Measurements from ENCODE around the gene ROR1.

Gene ROR1

GRCh38 chr1:63885899-63886298, 112.1 kb downstream of the ROR1 start:
- no peak for DNase-seq (ENCODE audit: low spot score in 2 of 2)
- in situ Hi-C loops (cut with MboI; ENCODE audit: low sequenced_read_pairs): no loop called here
- Histone ChIP-seq H3K9me3 (no peaks in the 10 kb centered on the region), H3K4me3 (no peak overlapping the region), H3K36me3 (replicated peaks) (no peaks in the 10 kb centered on the region), H3K27me3 (ENCODE audit: low read depth) (no peaks in the 10 kb centered on the region; the same call in 1 of the 2 replicates), H3K4me1 (no peaks in the 10 kb centered on the region)

GRCh38 chr1:63886340-63886739, 112.5 kb downstream of the ROR1 start:
- Histone ChIP-seq H3K9me3 (no peaks in the 10 kb centered on the region), H3K4me3 (no peak overlapping the region), H3K27me3 (ENCODE audit: low read depth) (no peaks in the 10 kb centered on the region; the same call in 1 of the 2 replicates), H3K36me3 (replicated peaks) (no peaks in the 10 kb centered on the region), H3K4me1 (no peaks in the 10 kb centered on the region)
- DNase-seq (ENCODE audit: low spot score in 2 of 2): no peak
- in situ Hi-C loops (cut with MboI; ENCODE audit: low sequenced_read_pairs): no loop called here

- Histone ChIP-seq H3K36me3 (replicated peaks) (no peaks in the 10 kb centered on the region), H3K27me3 (ENCODE audit: low read depth) (no peaks in the 10 kb centered on the region; the same call in 1 of the 2 replicates), H3K4me1 (no peaks in the 10 kb centered on the region), H3K4me3 (no peak overlapping the region), H3K9me3 (no peaks in the 10 kb centered on the region)
- in situ Hi-C loops (cut with MboI; ENCODE audit: low sequenced_read_pairs): no loop called here
- no peak for DNase-seq (ENCODE audit: low spot score in 2 of 2)
Measured at GRCh38 chr1:63887809-63888208, 114.0 kb downstream of the ROR1 start.

- no peaks in the 10 kb centered on the region; the same call in 1 of the 2 replicates for H3K27me3 ChIP-seq (ENCODE audit: low read depth)
- no peaks in the 10 kb centered on the region for H3K36me3 ChIP-seq (replicated peaks)
- in situ Hi-C loops (cut with MboI; ENCODE audit: low sequenced_read_pairs): no loop called here
- DNase-seq (ENCODE audit: low spot score in 2 of 2): no peak
- H3K4me1 ChIP-seq: no peaks in the 10 kb centered on the region
- H3K9me3 ChIP-seq: no peaks in the 10 kb centered on the region
- H3K4me3 ChIP-seq: no peak overlapping the region
Measured at GRCh38 chr1:63888984-63889383, 115.2 kb downstream of the ROR1 start.

DNA sequence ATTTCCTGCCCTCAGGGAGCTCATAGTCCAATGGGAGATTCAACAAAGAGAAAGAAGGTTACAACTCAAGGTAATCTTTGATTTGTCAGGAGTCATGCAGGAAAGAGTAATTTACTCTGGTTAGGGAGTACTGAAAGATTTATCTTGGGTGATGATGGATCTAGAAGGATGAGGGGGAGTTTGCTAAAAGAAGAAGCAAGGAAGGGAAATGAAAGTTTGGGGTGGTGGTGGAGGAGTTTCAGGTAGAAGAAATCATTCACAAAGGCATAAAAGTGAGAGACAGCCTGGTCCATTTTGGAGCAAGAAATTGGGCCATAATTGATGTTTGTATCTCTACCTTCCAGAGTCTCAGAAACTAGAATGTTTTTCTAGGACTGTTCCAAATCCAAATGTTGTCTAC, 116.7 kb downstream of the ROR1 start:
- Histone ChIP-seq H3K9me3 (no peaks in the 10 kb centered on the region), H3K4me3 (no peak overlapping the region), H3K27me3 (ENCODE audit: low read depth) (no peaks in the 10 kb centered on the region; the same call in 1 of the 2 replicates), H3K4me1 (no peaks in the 10 kb centered on the region), H3K36me3 (replicated peaks) (no peaks in the 10 kb centered on the region)
- no peak for DNase-seq (ENCODE audit: low spot score in 2 of 2)
- in situ Hi-C loops (cut with MboI; ENCODE audit: low sequenced_read_pairs): no loop called here

DNA sequence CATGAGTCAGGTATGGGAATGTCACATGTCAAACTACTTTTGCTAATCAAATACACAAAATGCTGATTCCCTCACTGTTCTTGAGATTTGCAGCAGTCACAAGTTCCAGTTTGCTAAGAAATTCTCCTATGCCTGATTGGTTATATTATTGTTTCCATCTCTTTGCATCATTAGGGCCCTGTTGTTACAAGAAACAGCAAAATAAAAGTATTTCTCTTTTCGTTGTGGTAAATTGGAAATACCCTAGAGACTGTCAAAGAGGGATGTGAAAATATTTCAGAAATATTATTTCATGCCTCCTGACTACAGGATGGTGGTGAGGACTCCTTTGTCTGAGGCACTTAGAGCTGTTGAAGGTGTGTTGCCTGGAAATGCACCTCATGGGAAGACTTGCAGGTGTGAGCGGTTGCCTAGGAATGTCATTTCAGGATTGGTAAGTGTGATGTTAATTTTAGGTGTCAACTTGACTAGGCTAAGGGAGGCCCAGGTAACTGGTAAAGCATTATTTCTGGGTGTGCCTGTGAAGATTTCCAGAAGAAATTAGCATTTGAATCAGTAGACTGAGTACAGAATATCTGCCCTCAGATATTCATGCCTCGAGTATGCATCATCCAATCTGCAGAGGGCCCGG, 117.4 kb downstream of the ROR1 start:
- no peak overlapping the region for H3K4me3 ChIP-seq
- DNase-seq (ENCODE audit: low spot score in 2 of 2): no peak
- in situ Hi-C loops (cut with MboI; ENCODE audit: low sequenced_read_pairs): no loop called here

GRCh38 chr1:63892632-63893395, 119.0 kb downstream of the ROR1 start:
- Histone ChIP-seq H3K4me3 (no peak overlapping the region), H3K4me1 (no peaks in the 10 kb centered on the region), H3K36me3 (replicated peaks) (no peaks in the 10 kb centered on the region), H3K27me3 (ENCODE audit: low read depth) (no peaks in the 10 kb centered on the region; the same call in 1 of the 2 replicates), H3K9me3 (no peaks in the 10 kb centered on the region)
- in situ Hi-C loops (cut with MboI; ENCODE audit: low sequenced_read_pairs): no loop called here
- DNase-seq (ENCODE audit: low spot score in 2 of 2): no peak

More for the DNA sequence above, 117.4 kb downstream of the ROR1 start:
- Histone ChIP-seq H3K9me3 (no peaks in the 10 kb centered on the region), H3K36me3 (replicated peaks) (no peaks in the 10 kb centered on the region), H3K27me3 (ENCODE audit: low read depth) (no peaks in the 10 kb centered on the region; the same call in 1 of the 2 replicates), H3K4me1 (no peaks in the 10 kb centered on the region)

DNA sequence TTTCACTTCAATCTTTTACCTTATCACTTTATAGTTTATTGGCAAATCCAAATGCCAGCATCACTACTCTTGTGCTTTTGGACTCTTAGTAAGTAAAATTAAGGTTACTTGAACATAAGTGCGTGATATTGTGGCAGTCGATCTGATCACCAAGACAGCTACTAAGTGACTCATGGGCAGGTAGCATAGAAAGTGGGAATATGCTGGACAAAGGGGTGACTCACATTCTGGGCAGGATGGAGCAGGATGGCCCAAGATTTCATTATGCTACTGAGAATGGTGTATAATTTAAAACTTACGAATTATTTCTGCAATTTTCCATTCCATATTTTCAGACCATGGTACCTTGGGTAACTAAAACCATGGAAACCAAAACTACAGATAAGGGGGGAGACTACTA, 120.2 kb downstream of the ROR1 start:
- DNase-seq (ENCODE audit: low spot score in 2 of 2): no peak
- no peaks in the 10 kb centered on the region for H3K36me3 ChIP-seq (replicated peaks)
- no peak overlapping the region for H3K4me3 ChIP-seq
- H3K9me3 ChIP-seq: no peaks in the 10 kb centered on the region
- peaks cover 3% of the 10 kb centered on the region for H3K27me3 ChIP-seq (ENCODE audit: low read depth)
- no peaks in the 10 kb centered on the region for H3K4me1 ChIP-seq
- in situ Hi-C loops (cut with MboI; ENCODE audit: low sequenced_read_pairs): no loop called here

GRCh38 chr1:63894627-63895265, 120.9 kb downstream of the ROR1 start:
- no peaks in the 10 kb centered on the region for H3K9me3 ChIP-seq
- no peak overlapping the region for H3K4me3 ChIP-seq
- in situ Hi-C loops (cut with MboI; ENCODE audit: low sequenced_read_pairs): no loop called here
- no peaks in the 10 kb centered on the region for H3K4me1 ChIP-seq
- DNase-seq (ENCODE audit: low spot score in 2 of 2): no peak
- no peaks in the 10 kb centered on the region for H3K36me3 ChIP-seq (replicated peaks)
- peaks cover 3% of the 10 kb centered on the region for H3K27me3 ChIP-seq (ENCODE audit: low read depth)

- H3K4me3 ChIP-seq: no peak overlapping the region
- no peaks in the 10 kb centered on the region for H3K36me3 ChIP-seq (replicated peaks)
- H3K27me3 ChIP-seq (ENCODE audit: low read depth): peaks cover 3% of the 10 kb centered on the region; the same call in 1 of the 2 replicates
- in situ Hi-C loops (cut with MboI; ENCODE audit: low sequenced_read_pairs): no loop called here
- no peaks in the 10 kb centered on the region for H3K4me1 ChIP-seq
- DNase-seq (ENCODE audit: low spot score in 2 of 2): no peak
- H3K9me3 ChIP-seq: no peaks in the 10 kb centered on the region
Measured at GRCh38 chr1:63896755-63897154, 122.9 kb downstream of the ROR1 start.

DNA sequence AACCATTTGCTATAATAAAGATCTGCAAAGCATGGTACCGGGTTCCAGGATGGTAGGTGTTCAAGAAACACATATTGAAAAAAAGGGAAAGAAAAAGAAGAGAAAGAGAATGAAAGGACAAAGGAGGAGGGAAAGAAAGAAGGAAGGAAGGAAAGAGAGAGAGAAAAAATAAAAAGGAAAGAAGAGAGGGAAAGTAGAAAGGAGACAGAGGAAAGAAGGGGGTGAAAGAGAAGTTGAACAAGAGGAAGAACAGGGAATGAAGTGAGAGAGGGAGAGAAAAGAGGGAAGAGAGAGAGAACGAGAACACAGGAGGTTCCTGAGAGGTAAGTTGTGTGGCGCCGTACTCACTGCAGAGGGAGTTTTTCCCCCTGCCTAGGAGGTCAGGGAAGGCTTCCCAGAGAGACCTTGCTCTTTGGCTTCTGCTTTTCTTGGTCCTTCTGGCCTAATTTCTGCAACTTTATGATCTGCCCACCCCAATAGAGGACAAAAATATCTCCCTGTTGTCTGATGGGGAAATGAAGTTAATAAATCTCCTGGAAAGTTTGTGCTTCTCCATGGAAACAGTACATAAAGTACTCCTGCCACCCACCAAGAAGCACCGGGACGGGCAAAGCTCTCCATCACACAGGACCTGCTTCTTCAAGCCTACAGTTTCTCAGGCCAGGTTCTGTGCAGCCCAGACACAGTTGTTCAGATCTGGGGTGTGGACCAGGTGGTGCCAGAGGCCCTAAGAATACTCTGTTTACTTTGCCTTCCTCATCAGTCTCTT, 124.8 kb downstream of the ROR1 start:
- Histone ChIP-seq H3K4me1 (no peaks in the 10 kb centered on the region), H3K4me3 (no peak overlapping the region), H3K9me3 (no peaks in the 10 kb centered on the region), H3K27me3 (ENCODE audit: low read depth) (peaks cover 3% of the 10 kb centered on the region; the same call in 1 of the 2 replicates), H3K36me3 (replicated peaks) (no peaks in the 10 kb centered on the region)
- DNase-seq (ENCODE audit: low spot score in 2 of 2): no peak
- in situ Hi-C loops (cut with MboI; ENCODE audit: low sequenced_read_pairs): no loop called here

DNA sequence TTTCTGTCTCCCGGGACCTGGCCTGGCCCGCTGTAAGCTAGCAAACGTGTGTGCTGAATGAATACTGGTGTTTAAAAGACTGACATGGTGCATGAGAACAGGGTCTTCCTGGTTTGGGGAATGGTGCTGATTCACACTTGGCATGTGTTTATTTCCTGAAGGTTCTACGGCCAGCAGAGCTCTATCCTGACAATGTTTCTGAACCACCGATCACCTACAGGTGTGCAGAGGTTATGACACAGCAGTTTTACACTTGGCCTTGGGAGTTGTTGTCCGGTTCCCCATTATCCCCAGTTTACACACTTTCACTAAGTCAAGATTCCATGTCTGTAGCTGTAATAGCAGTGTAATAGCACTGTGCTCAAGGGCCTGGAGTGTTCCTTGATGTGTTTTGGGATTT, 127.3 kb downstream of the ROR1 start:
- H3K36me3 ChIP-seq (replicated peaks): no peaks in the 10 kb centered on the region
- H3K4me1 ChIP-seq: no peaks in the 10 kb centered on the region
- no peak overlapping the region for H3K4me3 ChIP-seq
- in situ Hi-C loops (cut with MboI; ENCODE audit: low sequenced_read_pairs): no loop called here
- peaks cover 3% of the 10 kb centered on the region; the same call in 1 of the 2 replicates for H3K27me3 ChIP-seq (ENCODE audit: low read depth)
- H3K9me3 ChIP-seq: no peaks in the 10 kb centered on the region
- no peak for DNase-seq (ENCODE audit: low spot score in 2 of 2)

DNA sequence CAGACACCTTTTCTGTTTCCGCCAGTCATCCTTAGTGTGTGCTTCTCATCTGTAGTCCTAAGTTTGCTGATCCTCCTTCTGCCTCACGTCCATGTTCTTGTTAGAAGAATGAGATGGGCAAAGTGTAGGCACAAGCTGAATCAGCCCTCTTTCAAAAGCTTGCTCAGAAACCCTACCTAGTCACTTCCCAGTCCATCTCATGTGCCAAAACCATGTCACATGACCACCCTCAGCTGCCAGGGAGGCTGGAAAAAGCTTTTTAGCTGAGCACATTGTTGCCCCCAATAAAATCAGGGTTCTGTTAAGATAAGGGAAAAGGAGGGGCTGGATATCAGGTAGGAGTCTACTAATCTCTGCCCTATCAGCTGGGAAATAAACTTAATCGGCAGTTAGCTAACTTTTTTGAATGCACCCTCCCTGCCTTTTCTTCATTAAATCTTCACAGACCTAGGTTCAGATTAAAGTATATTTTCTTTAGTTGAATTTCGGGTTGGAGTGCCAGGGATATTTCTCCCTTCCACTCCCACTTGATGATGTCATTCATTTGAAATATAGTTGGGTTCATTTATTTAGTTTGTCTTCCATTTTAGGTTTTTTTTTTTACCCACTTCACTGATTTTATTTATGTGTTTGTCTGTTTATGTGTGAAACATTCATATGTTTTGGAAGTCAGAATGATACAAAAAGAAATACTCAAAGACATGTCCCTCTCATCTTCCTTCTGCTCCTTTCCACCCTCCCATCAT, 129.2 kb downstream of the ROR1 start:
- in situ Hi-C loops (cut with MboI; ENCODE audit: low sequenced_read_pairs): no loop called here
- no peaks in the 10 kb centered on the region for H3K36me3 ChIP-seq (replicated peaks)
- H3K27me3 ChIP-seq (ENCODE audit: low read depth): peaks cover 3% of the 10 kb centered on the region; the same call in 1 of the 2 replicates
- H3K4me1 ChIP-seq: no peaks in the 10 kb centered on the region
- H3K4me3 ChIP-seq: no peak overlapping the region
- no peaks in the 10 kb centered on the region for H3K9me3 ChIP-seq
- DNase-seq (ENCODE audit: low spot score in 2 of 2): no peak

Data from HAP-1 (cell line).